Natural killer cell treated with Interleukin-12 subunit alpha and Interleukin-12 subunit beta and Interleukin-15 and Interleukin-18, amount 100 ng/mL, for 72 hours (primary cell): Measurements from ENCODE around the gene ATP8A2. TPM values are rescaled to one million over a fixed set of nuclear protein-coding genes. Genes with fewer than 3 reads are reported as not detected.

Experiments
- ATAC-seq, 2 donors: fragments of 150-1000 bp; cut with Tn5 transposase in 1 of 2; sonication (Bioruptor Pico), chemical (Tn5 transposase) in 1 of 2; 2 replicates each; pipeline ENCODE4 v1.10.0; 2021
- DNase-seq: peaks from one replicate; pipeline ENCODE4 v3.0.0; 2022; ENCODE audit warnings: low spot score
- H3K27ac Mint-ChIP-seq, 2 donors: 1 replicate in 1 of 2; 2 replicates in 1 of 2; pipeline ENCODE4 v1.8.0; 2022; ENCODE audit warnings: mixed read lengths in 2 of 2, mild to moderate bottlenecking in 1 of 2, moderate library complexity in 1 of 2
- H3K27me3 Mint-ChIP-seq, 2 donors: 1 replicate in 1 of 2; 2 replicates in 1 of 2; pipeline ENCODE4 v1.8.0; 2022; ENCODE audit warnings: mixed read lengths in 2 of 2
- H3K36me3 Mint-ChIP-seq: one replicate; pipeline ENCODE4 v1.8.0; 2022; ENCODE audit warnings: mixed read lengths
- H3K4me1 Mint-ChIP-seq, 2 donors: 1 replicate in 1 of 2; 2 replicates in 1 of 2; pipeline ENCODE4 v1.8.0; 2022; ENCODE audit warnings: low read depth in 2 of 2, mixed read lengths in 2 of 2, mild to moderate bottlenecking in 1 of 2
- H3K4me3 Mint-ChIP-seq: one replicate; pipeline ENCODE4 v1.8.0; 2022; ENCODE audit warnings: mixed read lengths
- H3K9me3 Mint-ChIP-seq: 2 replicates; pipeline ENCODE4 v1.8.0; 2022; ENCODE audit warnings: mixed read lengths
- total RNA-seq, 2 donors: library from RNA; stranded (reverse); gene quantifications; one replicate each; pipeline ENCODE4 v1.2.3, GENCODE V29; 2022

ATP8A2 gene
- total RNA-seq, 2 donors from 2014 or later = 0.10 to 0.14 TPM

DNA sequence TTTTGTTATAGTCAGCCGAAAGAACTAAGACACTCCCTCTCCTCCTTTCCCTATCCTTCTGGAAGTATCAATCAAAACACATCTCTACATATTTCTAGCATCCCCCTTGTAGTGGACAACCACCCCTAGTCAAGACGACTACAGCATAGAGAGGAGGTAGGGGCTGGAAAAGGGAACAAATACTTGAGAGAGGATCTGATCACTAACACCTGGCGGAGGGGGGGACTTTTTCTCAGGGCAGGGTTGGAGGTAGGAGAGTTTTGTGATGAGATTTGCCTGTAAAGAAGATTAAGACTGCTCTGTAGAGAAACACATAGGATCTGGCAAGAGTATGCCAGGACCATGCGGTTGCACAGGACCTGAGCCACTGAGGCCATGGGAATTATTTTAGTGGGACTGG, 471.9 kb downstream of the ATP8A2 start:
- peaks cover 9% of the 10 kb centered on the region for H3K36me3 Mint-ChIP-seq
- H3K4me1 Mint-ChIP-seq = peaks cover 20 to 24% of the 10 kb centered on the region in 2 donors
- no peak overlapping the region for H3K27ac Mint-ChIP-seq

DNA sequence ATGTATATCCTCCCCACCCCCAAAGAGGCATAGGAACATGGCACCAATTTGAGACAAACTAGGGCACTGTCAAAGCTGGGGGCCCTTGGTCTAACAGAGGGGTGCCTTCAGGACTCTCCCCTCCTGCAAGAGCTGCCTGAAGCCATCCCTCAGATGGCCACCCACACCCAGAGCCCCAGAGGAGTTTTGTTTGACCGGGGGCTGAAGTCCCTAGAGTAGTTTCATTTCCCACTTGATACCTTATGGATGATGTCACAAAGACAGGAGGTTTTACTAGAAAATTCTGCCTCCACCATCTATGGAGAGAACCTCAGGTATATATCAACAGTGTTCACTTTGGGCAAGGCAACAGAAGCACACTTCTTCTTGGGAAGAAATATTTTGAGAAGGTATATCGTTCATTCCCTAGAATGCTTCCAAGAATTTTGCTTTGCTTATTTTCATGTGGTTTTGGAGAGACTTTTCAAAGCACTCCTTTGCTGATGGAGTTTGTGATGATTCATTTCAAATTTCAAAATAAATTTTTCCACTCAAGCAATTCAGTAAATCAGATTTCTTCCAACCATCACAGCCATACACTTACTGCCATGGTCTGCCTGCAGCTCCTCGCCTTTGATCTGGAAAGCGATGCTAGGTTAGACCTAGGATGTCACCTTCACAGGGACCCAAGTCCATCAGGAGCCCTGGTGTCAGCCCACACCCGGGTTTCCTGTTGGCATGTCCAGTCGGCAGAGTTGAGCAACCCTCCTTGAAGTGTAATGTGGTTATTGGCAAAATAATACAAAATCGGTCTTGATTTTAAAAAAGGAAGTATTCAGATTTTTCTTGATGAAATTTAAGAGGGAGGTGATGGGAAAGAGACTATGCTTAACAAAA, 473.0 kb downstream of the ATP8A2 start:
- H3K27me3 Mint-ChIP-seq = peaks cover 11 to 15% of the 10 kb centered on the region in 2 donors
- H3K9me3 Mint-ChIP-seq = no peaks in the 10 kb centered on the region
- H3K36me3 Mint-ChIP-seq = peaks cover 9% of the 10 kb centered on the region
- DNase-seq (no peak), ATAC-seq (no peak)
- peaks cover 22 to 30% of the 10 kb centered on the region in 2 donors for H3K4me1 Mint-ChIP-seq
- no peak overlapping the region for H3K27ac Mint-ChIP-seq
- H3K4me3 Mint-ChIP-seq = no peak overlapping the region

More for the DNA sequence above, 471.9 kb downstream of the ATP8A2 start:
- DNase-seq = no peak
- no peak for ATAC-seq
- Mint-ChIP-seq H3K4me3 (no peak overlapping the region), H3K27me3 (peaks cover 11 to 15% of the 10 kb centered on the region in 2 donors), H3K9me3 (no peaks in the 10 kb centered on the region)

DNA sequence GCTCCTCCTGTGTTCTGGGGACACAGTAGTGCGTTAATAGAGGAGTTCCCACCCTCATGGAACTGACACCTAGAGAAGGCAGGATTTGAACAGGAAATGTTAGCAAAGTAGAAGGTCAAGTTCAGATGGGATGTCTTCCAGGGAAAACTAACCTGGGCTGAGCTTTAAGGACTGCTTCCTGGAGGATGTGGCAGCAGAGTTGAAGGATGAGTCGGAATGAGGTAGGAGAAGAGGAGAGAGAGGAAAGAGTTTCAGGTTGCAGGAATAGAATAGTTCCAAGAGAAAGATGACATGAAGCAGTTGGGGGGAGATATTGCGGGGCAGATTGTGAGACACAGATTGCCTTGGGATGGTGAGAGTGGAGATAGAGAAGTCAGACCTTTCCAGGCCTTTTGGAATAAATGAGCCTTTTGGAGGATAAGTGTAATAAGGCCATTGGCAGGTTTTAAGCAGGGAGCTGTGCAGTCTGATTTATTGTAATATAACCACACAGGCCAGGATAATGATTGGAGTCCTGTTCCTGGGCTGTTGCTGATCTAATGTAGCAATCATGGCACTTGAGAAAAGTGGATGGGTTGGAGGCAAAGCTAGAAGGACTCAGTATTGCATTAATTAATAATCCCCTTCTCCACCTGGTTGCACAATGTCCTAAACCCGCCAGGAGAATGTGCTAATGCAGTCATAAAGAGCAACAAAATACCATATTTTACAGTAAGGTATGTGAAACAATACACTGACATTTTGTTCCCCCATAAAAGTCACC, 474.6 kb downstream of the ATP8A2 start:
- H3K4me1 Mint-ChIP-seq = peaks cover 22 to 30% of the 10 kb centered on the region in 2 donors
- H3K36me3 Mint-ChIP-seq = peaks cover 9% of the 10 kb centered on the region
- no peaks in the 10 kb centered on the region for H3K9me3 Mint-ChIP-seq
- H3K27me3 Mint-ChIP-seq = peaks cover 11 to 14% of the 10 kb centered on the region in 2 donors
- H3K4me3 Mint-ChIP-seq = peak overlapping the region; percentile 26
- no peak for ATAC-seq
- DNase-seq = no peak
- H3K27ac Mint-ChIP-seq = peak overlapping the region; percentile 2 to 19

DNA sequence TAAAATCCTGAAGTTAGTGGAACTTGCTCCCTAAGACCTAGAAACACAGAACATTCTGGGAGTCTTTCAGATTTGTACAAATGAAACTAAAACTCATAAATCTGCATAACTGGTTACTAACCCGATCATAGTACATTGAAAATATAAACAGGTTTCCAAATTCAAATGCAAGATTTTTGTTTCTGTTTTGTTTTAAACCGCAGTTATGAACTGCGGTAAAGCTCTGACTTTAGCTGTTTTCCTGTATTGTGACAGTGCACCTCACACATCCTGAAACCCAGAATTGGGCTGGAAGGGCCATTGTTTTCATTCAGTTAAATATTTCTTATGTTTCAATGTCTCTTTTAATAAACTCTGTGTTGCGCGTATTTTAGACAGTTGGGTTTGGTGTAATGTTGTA, 475.4 kb downstream of the ATP8A2 start:
- no peak for DNase-seq
- peaks cover 2% of the 10 kb centered on the region for H3K36me3 Mint-ChIP-seq

DNA sequence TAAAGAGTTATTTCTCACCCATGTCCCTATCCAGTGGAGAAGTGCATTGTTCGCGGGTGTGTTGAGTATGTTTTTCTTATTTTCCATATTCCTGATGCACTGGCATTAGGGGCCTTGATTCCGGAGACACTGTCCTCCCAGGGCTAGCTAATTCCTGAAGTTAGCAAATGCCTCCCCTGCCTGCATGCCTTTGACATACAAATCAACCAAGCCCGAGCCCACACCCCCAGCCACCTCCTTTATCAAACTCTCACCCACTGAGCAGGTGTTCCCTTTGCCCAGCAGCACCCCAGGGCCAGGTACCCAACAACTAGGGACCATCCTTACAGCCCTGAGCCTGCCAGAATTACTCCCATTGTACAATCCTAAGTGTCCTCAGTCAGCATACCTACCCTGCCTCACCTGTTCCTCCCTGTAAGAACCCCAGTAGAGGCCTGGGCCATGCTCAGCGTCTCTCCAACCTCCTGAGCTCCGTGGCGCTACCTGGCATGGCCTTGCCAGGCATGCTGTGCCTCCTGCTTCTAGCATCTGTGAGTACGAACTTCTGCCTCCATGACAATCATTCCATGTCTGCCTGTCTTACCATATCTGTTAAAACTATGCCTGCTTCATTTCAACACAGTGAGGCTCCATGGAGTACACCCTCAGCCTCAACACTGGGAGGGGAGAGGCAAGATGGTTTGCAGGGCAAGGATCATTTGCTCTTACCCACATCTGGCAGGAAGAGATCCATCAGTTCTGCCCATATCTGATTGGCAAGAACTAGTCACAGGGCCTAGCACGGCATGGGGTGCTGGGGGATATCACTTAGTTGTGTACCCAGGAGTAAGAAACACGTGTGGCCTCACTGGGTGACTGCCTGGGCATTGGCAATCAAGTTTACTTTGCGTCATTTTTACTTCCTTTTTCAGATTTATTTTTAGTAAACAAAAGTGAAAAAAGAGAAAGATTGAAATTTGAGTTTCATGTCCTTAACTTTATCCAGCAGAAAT, 476.2 kb downstream of the ATP8A2 start:
- Mint-ChIP-seq H3K36me3 (no peaks in the 10 kb centered on the region), H3K4me1 (peaks cover 22 to 30% of the 10 kb centered on the region in 2 donors), H3K27me3 (peaks cover 0 to 3% of the 10 kb centered on the region in 2 donors), H3K4me3 (peak overlapping the region; percentile 26), H3K9me3 (no peaks in the 10 kb centered on the region), H3K27ac (peak overlapping the region; percentile 2 to 19)
- DNase-seq (no peak), ATAC-seq (no peak)

More for the DNA sequence above, 475.4 kb downstream of the ATP8A2 start:
- ATAC-seq = peak; percentile 83 to 86
- Mint-ChIP-seq H3K4me3 (peak overlapping the region; percentile 26), H3K4me1 (peaks cover 22 to 30% of the 10 kb centered on the region in 2 donors), H3K9me3 (no peaks in the 10 kb centered on the region), H3K27me3 (peaks cover 6% of the 10 kb centered on the region in 2 donors), H3K27ac (peak overlapping the region; percentile 2 to 19)

DNA sequence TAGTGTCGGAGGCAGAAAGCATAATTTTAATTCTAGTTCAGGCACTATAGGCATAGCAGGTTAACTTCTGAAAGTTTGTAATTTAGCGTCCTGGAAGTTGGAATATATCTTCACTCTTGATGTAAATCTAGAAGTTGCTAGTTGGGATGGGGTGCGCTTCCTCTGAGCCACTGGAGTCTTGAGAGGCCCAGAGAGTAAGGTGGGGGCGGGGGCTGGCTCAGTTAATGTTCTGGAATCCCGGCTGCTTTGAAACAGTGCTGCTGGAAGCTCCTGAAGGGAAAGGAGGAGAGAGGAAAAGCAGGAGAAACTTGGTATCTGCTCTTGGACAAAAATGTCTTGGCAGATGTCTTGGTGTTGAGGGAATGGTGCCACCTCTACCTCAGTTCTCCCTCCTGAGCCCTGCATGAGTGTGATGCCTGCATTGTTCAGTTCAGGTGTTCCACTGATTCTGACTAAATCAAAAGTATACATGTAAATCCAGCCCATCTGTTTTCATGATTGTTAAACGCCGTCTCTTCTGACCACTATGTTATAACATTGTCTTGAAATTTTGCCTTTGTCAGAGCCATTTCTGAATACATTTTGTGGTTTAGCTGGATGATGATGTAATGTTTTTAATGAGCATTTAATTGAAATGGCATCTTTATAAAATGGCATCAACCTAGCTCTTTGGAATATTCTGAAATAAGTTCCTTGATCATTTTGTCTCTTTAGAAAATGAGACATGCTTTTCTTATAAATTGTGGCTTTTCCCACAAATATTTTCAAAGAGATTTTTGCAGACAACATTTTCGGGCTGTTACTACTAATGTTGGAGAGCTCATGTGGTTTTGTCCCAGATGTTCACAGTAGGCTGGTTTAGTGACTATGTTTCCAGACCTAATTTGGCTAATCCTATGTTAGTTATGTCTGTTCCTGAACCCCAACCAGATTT, 477.3 kb downstream of the ATP8A2 start:
- Mint-ChIP-seq H3K36me3 (no peaks in the 10 kb centered on the region), H3K9me3 (no peaks in the 10 kb centered on the region), H3K4me1 (peaks cover 22 to 30% of the 10 kb centered on the region in 2 donors), H3K4me3 (no peak overlapping the region), H3K27me3 (no peaks in the 10 kb centered on the region), H3K27ac (peak overlapping the region in 1 of 2 donors; percentile 62)
- no peak for ATAC-seq
- DNase-seq = no peak

DNA sequence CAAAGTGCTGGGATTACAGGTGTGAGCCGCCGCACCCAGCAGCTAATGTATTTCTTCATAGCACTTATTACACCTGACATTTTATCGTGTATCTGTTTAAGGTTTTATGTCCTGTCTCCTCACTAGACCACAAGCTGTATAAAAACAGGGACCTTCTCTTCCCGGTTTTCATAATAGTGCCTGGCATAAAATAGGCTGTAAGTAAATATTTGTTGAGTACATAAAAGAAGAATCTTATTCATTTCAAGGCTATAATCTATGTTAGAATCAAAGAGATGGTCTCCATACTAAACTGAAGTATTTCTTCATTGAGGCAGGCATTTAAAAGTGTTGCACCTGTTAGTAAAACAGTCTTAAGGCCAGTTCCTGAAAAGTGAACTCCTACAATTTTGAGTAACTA, 486.1 kb downstream of the ATP8A2 start:
- DNase-seq (no peak), ATAC-seq (no peak)
- Mint-ChIP-seq H3K27ac (no peak overlapping the region), H3K4me3 (no peak overlapping the region), H3K4me1 (no peaks in the 10 kb centered on the region), H3K27me3 (peaks cover 6 to 21% of the 10 kb centered on the region in 2 donors), H3K9me3 (no peaks in the 10 kb centered on the region), H3K36me3 (no peaks in the 10 kb centered on the region)

DNA sequence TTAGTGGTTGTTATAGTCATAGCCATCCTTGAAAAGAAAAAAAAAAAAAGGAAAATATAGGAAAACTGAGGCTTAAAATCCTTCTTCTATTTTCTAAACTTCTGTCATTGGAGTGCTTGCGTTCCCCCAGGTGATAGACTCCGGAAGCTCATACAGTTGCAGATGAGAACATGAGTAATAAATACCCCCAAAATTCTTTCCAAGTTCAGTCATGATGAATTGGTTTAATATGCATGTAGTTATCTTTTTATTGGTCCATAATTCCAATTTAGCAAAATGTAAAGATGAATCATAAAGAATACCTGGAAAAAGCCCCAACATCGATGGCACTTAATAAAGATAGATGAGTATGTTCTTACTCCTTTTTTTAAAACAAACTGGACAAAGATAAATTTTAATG, 487.8 kb downstream of the ATP8A2 start:
- ATAC-seq (no peak), DNase-seq (no peak)
- H3K4me1 Mint-ChIP-seq = no peaks in the 10 kb centered on the region
- H3K9me3 Mint-ChIP-seq = no peaks in the 10 kb centered on the region
- no peaks in the 10 kb centered on the region for H3K36me3 Mint-ChIP-seq
- H3K4me3 Mint-ChIP-seq = no peak overlapping the region
- peaks cover 8 to 21% of the 10 kb centered on the region in 2 donors for H3K27me3 Mint-ChIP-seq
- no peak overlapping the region for H3K27ac Mint-ChIP-seq

DNA sequence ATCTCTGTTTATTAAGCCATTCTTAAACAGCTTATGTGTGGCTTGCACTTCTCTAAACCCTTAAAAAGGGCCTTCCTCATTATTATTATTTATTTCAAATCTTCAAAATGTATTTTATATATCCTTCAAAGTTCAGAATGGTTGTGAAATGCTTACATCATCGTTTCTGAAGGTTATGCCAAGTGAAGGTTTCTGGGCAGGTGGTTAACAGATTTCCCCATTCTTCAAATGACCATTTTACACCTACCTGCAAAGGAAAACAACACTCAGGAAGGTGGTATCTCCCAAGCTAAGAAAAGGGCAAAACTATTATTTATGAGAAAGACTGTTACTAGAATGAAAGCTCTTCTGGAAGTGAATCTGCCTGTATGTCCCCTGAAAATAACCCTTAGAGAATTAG, 488.5 kb downstream of the ATP8A2 start:
- no peaks in the 10 kb centered on the region for H3K4me1 Mint-ChIP-seq

DNA sequence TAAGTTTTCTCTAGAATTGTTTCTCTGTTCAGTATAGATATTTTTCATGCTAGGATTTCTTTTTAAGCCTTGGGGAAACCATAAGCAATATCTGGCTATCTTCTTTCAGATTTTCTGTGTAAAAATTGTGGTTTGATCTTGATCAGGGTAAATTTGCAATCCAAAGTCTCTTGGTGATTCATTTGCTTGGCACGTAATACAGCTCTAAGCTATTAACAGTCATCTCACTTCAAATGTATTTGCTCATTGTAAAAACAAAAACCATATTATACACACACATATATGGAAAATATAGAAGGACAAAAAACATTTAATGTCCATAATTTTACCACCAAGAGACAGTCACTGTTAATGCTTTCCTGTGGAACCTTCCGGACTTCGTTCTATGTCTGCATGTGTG, 489.1 kb downstream of the ATP8A2 start:
- Mint-ChIP-seq H3K27me3 (peaks cover 10 to 27% of the 10 kb centered on the region in 2 donors), H3K9me3 (no peaks in the 10 kb centered on the region), H3K27ac (no peak overlapping the region), H3K4me1 (no peaks in the 10 kb centered on the region), H3K4me3 (no peak overlapping the region), H3K36me3 (no peaks in the 10 kb centered on the region)
- ATAC-seq = no peak
- DNase-seq = no peak

More for the DNA sequence above, 488.5 kb downstream of the ATP8A2 start:
- Mint-ChIP-seq H3K4me3 (no peak overlapping the region), H3K9me3 (no peaks in the 10 kb centered on the region), H3K27ac (no peak overlapping the region), H3K27me3 (peaks cover 8 to 22% of the 10 kb centered on the region in 2 donors), H3K36me3 (no peaks in the 10 kb centered on the region)
- no peak for ATAC-seq
- DNase-seq = no peak

DNA sequence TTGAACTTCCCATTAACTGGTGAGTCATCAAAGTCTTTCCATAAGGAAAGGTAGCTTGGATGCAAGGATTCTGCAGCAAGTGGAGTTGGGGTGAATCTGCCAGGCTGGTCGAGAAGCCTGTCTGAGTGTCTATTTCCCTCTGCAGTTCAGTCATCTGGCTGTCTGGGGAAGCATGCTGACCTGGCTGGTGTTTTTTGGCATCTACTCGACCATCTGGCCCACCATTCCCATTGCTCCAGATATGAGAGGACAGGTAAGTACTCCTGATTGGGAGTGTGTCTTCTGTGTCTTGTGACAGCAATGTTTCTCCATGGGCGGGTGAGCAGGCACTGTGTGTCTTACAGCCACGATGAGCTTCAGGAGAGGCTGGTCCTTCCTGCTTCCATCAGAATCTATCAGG, 490.4 kb downstream of the ATP8A2 start:
- H3K27me3 Mint-ChIP-seq = peaks cover 13 to 22% of the 10 kb centered on the region in 2 donors
- no peak overlapping the region for H3K4me3 Mint-ChIP-seq
- no peak for ATAC-seq
- no peaks in the 10 kb centered on the region for H3K4me1 Mint-ChIP-seq
- H3K9me3 Mint-ChIP-seq = no peaks in the 10 kb centered on the region
- H3K36me3 Mint-ChIP-seq = no peaks in the 10 kb centered on the region
- no peak overlapping the region for H3K27ac Mint-ChIP-seq
- DNase-seq = no peak

DNA sequence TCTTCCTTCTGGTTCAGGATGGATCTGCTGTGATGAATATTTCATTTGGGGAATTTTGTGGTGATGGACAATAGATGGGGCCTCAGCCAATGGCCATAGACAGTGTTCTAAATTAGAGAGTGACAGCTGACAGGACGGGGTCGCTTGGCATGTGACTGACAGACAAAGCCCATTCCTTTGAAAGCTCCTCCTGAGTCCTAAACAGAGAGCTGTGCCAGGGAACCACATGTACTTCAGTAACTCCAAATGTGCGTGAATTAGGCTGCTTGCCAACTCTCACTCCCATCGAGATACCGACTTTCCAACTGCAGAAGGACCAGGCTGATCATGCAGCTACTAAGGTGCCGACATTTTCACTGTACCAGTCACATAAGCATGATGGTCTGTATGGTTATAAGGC, 492.3 kb downstream of the ATP8A2 start:
- H3K36me3 Mint-ChIP-seq = no peaks in the 10 kb centered on the region
- H3K4me3 Mint-ChIP-seq = no peak overlapping the region
- peaks cover 7 to 13% of the 10 kb centered on the region in 2 donors for H3K27me3 Mint-ChIP-seq
- H3K4me1 Mint-ChIP-seq = no peaks in the 10 kb centered on the region
- no peak for ATAC-seq
- no peak overlapping the region for H3K27ac Mint-ChIP-seq
- no peak for DNase-seq
- no peaks in the 10 kb centered on the region for H3K9me3 Mint-ChIP-seq
